ENCODE measurements around the gene MRPL53. TPM values are rescaled to one million over a fixed set of nuclear protein-coding genes. Genes with fewer than 3 reads are reported as not detected.

The MRPL53 gene
- total RNA-seq, 1 experiment from 2014 or later: 52.1 TPM

GRCh38 chr2:74498500-74499266 lies 26.2 kb upstream of the MRPL53 start (continued):
- TF ChIP-seq TEAD1 (CRISPR knock-in tag; IDR thresholded peaks at IDR 0.05) (no peak), JUN (CRISPR knock-in tag; IDR thresholded peaks at IDR 0.05) (no peak), CBFB (CRISPR knock-in tag; IDR thresholded peaks at IDR 0.05; ENCODE audit: low read depth) (peak; percentile 69; the same call in 1 of the 2 replicates), E2F4 (CRISPR knock-in tag; IDR thresholded peaks at IDR 0.05; ENCODE audit: borderline replicate concordance, low read depth) (no peak), ELF4 (CRISPR knock-in tag; IDR thresholded peaks at IDR 0.05; ENCODE audit: low read depth) (no peak), NFYB (CRISPR knock-in tag; conservative IDR thresholded peaks at IDR 0.05; ENCODE audit: low read depth) (no peak), ZNF671 (CRISPR knock-in tag; IDR thresholded peaks at IDR 0.05) (no peak), TP53 (CRISPR knock-in tag; IDR thresholded peaks at IDR 0.05) (0 out of 2 replicates have a peak, but pooled peaks have one; percentile 45), ZNF532 (CRISPR knock-in tag; IDR thresholded peaks at IDR 0.05; ENCODE audit: borderline replicate concordance) (no peak), ZNF396 (CRISPR knock-in tag; IDR thresholded peaks at IDR 0.05; ENCODE audit: borderline replicate concordance) (no peak), ETV6 (CRISPR knock-in tag; IDR thresholded peaks at IDR 0.05) (no peak), IRF1 (CRISPR knock-in tag; IDR thresholded peaks at IDR 0.05) (no peak), ESRRA (CRISPR knock-in tag; IDR thresholded peaks at IDR 0.05; ENCODE audit: borderline replicate concordance) (no peak), JAZF1 (CRISPR knock-in tag; IDR thresholded peaks at IDR 0.05) (no peak), ZNF317 (CRISPR knock-in tag; IDR thresholded peaks at IDR 0.05; ENCODE audit: borderline replicate concordance, low read depth) (no peak), SP1 (CRISPR knock-in tag; conservative IDR thresholded peaks at IDR 0.05) (no peak; the same call in 1 of the 2 replicates), USF2 (CRISPR knock-in tag; IDR thresholded peaks at IDR 0.05) (no peak; the same call in 1 of the 2 replicates), ZNF121 (CRISPR knock-in tag; IDR thresholded peaks at IDR 0.05) (no peak), HMGXB4 (CRISPR knock-in tag; IDR thresholded peaks at IDR 0.05) (no peak), CTCF (IDR thresholded peaks at IDR 0.05) (no peak), FOXP1 (CRISPR knock-in tag; IDR thresholded peaks at IDR 0.05; ENCODE audit: borderline replicate concordance) (peak; percentile 58; the same call in 1 of the 2 replicates), RELA (CRISPR knock-in tag; IDR thresholded peaks at IDR 0.05; ENCODE audit: borderline replicate concordance) (no peak), USF1 (CRISPR knock-in tag; IDR thresholded peaks at IDR 0.05) (peak; percentile 38; the same call in 1 of the 2 replicates), CREB1 (CRISPR knock-in tag; IDR thresholded peaks at IDR 0.05) (no peak), IRF2 (CRISPR knock-in tag; IDR thresholded peaks at IDR 0.05; ENCODE audit: borderline replicate concordance, low read depth) (no peak), NFE2L1 (CRISPR knock-in tag; IDR thresholded peaks at IDR 0.05) (no peak), MXD4 (CRISPR knock-in tag; IDR thresholded peaks at IDR 0.05; ENCODE audit: borderline replicate concordance) (no peak), GRHL2 (CRISPR knock-in tag; IDR thresholded peaks at IDR 0.05; ENCODE audit: insufficient replicate concordance, severe bottlenecking) (no peak)

Data from WTC11 (cell line).